SH-SY5Y (cell line): Measurements from ENCODE around the gene PLEKHN1.

ENCODE experiments used
- GATA2 ChIP-seq: IDR thresholded peaks from 2 replicates; pipeline ENCODE4 v1.6.1; 2011; ENCODE audit warnings: mild to moderate bottlenecking, low read depth, low read length
- GATA3 ChIP-seq: IDR thresholded peaks from 2 replicates; pipeline ENCODE4 v1.6.1; 2011; ENCODE audit warnings: low read depth, mild to moderate bottlenecking, low read length, moderate library complexity

DNA sequence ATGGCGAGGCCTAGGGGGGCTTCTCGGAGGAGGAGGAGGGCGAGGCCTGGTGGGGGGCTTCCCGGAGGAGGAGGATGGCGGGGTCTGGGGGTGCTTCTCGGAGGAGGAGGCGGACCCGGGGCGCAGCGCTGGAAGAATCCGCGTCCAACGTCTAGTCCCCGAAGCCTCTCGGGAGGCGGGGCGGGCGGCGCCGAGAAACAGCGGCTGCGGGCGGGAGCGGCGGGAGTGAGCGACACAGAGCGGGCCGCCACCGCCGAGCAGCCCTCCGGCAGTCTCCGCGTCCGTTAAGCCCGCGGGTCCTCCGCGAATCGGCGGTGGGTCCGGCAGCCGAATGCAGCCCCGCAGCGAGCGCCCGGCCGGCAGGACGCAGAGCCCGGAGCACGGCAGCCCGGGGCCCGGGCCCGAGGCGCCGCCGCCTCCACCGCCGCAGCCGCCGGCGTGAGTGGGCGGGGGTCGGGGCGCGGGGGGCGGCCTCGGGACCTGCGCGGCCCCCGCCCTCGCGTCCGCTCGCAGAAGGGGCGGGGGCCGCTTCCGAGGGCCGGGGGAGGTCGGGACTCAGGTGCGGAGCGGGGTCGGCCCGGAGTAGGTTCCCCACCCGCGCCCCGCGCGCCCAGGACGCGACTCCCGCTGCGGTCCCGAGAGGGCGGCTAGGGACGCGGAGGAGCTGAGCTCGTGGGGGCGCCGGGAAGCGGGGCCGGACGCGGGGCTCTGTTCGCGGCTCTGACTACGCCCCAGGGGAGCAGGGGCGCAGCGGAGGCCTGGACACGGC lies 5.7 kb upstream of the PLEKHN1 start, which contains the start of gene KLHL17:
- TF ChIP-seq GATA2 (no peak), GATA3 (no peak)
